PFSK-1 (cell line): ENCODE measurements around the gene HIPK2.

ENCODE experiments used
- FOXP2 ChIP-seq: optimal IDR thresholded peaks from 2 replicates; pipeline ENCODE3; 2011; ENCODE audit warnings: borderline replicate concordance, control low read depth, inconsistent platforms; ENCODE audit not compliant: insufficient read depth; ENCODE audit errors: extremely low read length, extremely low read depth
- POLR2AphosphoS5 ChIP-seq: IDR thresholded peaks from 2 replicates; pipeline ENCODE4 v1.6.1; 2012; ENCODE audit warnings: low read depth, mild to moderate bottlenecking, control low read depth, low read length, moderate library complexity
- REST ChIP-seq, 2 experiments: IDR thresholded peaks; 2 replicates each; pipeline versions ENCODE4 v1.6.1 to v1.8.0; 2011 to 2012; ENCODE audit warnings: low read depth in 2 of 2, low read length in 2 of 2, control low read depth in 1 of 2, inconsistent platforms in 1 of 2, mild to moderate bottlenecking in 1 of 2, moderate library complexity in 1 of 2; ENCODE audit not compliant: insufficient read depth in 1 of 2
- SIN3A ChIP-seq: IDR thresholded peaks from 2 replicates; pipeline ENCODE4 v1.6.1; 2012; ENCODE audit warnings: mild to moderate bottlenecking, low read length, moderate library complexity, borderline replicate concordance; ENCODE audit not compliant: insufficient read depth
- TAF1 ChIP-seq: IDR thresholded peaks from 2 replicates; pipeline ENCODE4 v1.6.1; 2012; ENCODE audit warnings: low read length, control low read depth, borderline replicate concordance; ENCODE audit not compliant: insufficient read depth

Gene HIPK2

GRCh38 chr7:139687211-139687954, 90.4 kb downstream of the HIPK2 start:
- TF ChIP-seq SIN3A (no peak), FOXP2 (no peak), TAF1 (no peak), REST (IDR thresholded peaks at IDR 0.05; ENCODE audit: insufficient read depth in 1 of 2, low read depth in 2 of 2, low read length in 2 of 2) (no peak), POLR2AphosphoS5 (no peak)

GRCh38 chr7:139683137-139683921, 94.5 kb downstream of the HIPK2 start:
- TF ChIP-seq SIN3A (no peak), POLR2AphosphoS5 (no peak), TAF1 (no peak)

GRCh38 chr7:139682136-139683013, 95.4 kb downstream of the HIPK2 start:
- TF ChIP-seq FOXP2 (no peak), SIN3A (no peak), REST (IDR thresholded peaks at IDR 0.05; ENCODE audit: insufficient read depth in 1 of 2, low read depth in 2 of 2, low read length in 2 of 2) (no peak), POLR2AphosphoS5 (no peak), TAF1 (no peak)

GRCh38 chr7:139681812-139682135, 96.0 kb downstream of the HIPK2 start:
- TF ChIP-seq FOXP2, result no peak
- TF ChIP-seq POLR2AphosphoS5, result no peak
- no peak for TF ChIP-seq SIN3A
- TF ChIP-seq TAF1, result no peak
- TF ChIP-seq REST (IDR thresholded peaks at IDR 0.05; ENCODE audit: insufficient read depth in 1 of 2, low read depth in 2 of 2, low read length in 2 of 2), result no peak

- TF ChIP-seq TAF1 (no peak), SIN3A (no peak), POLR2AphosphoS5 (no peak), FOXP2 (no peak), REST (IDR thresholded peaks at IDR 0.05; ENCODE audit: insufficient read depth in 1 of 2, low read depth in 2 of 2, low read length in 2 of 2) (no peak)
Measured at GRCh38 chr7:139681463-139681755, 96.4 kb downstream of the HIPK2 start.
